HG02938 (cell line): ENCODE measurements around the gene FAM13A.
"Not testable (repeated sequence)": the region's sequence is repeated elsewhere in the genome, so short reads cannot be mapped to it uniquely, and the experiment has no call there.

ENCODE experiments used
- ATAC-seq: cut with Tn5 transposase; IDR thresholded peaks from one replicate; pipeline ENCODE4 v1.9.1; 2021; ENCODE audit warnings: mild to moderate bottlenecking, moderate library complexity; ENCODE audit not compliant: unreplicated experiment

FAM13A gene

GRCh38 chr4:89056953-89057398, at the start of gene FAM13A:
TSS of gene FAM13A (minus strand) at chr4:89057185. CDS start at chr4:89056964, 221 bp downstream.
- peak; percentile 62 for ATAC-seq

- ATAC-seq: no peak
These were observed 48.7 kb upstream of the FAM13A start for GRCh38 chr4:89105726-89106125.

- peak; percentile 87 for ATAC-seq
These were observed 44.5 kb upstream of the FAM13A start for GRCh38 chr4:89101256-89102161.

GRCh38 chr4:89100853-89101252, 43.9 kb upstream of the FAM13A start:
- ATAC-seq: peak; percentile 3

GRCh38 chr4:89099471-89099870, 42.5 kb upstream of the FAM13A start:
- no peak for ATAC-seq

- ATAC-seq: no peak
These were observed 42.0 kb upstream of the FAM13A start for GRCh38 chr4:89099034-89099433.

GRCh38 chr4:89078300-89078699, 21.3 kb upstream of the FAM13A start:
- ATAC-seq: no peak

- no peak for ATAC-seq
These were observed 20.8 kb upstream of the FAM13A start for GRCh38 chr4:89077761-89078160.

GRCh38 chr4:89072921-89073320, 15.9 kb upstream of the FAM13A start:
- no peak for ATAC-seq

- ATAC-seq: no peak
These were observed 14.3 kb upstream of the FAM13A start for GRCh38 chr4:89071311-89071710.

GRCh38 chr4:89070041-89070440, 13.1 kb upstream of the FAM13A start:
- peak; percentile 61 for ATAC-seq

GRCh38 chr4:89069481-89069880, 12.5 kb upstream of the FAM13A start:
- ATAC-seq: peak; percentile 88

GRCh38 chr4:89067417-89067816, 10.4 kb upstream of the FAM13A start:
- no peak for ATAC-seq

GRCh38 chr4:89064848-89065247, 7.9 kb upstream of the FAM13A start:
- no peak for ATAC-seq

GRCh38 chr4:89057844-89058243, 859 bp upstream of the FAM13A start:
- ATAC-seq: not testable (repeated sequence)

- ATAC-seq: peak; percentile 33
These were observed 563 bp downstream of the FAM13A start for GRCh38 chr4:89056292-89056952.

- ATAC-seq: no peak
These were observed 1.6 kb downstream of the FAM13A start for GRCh38 chr4:89055157-89056080.

- ATAC-seq: no peak
These were observed 2.4 kb downstream of the FAM13A start for GRCh38 chr4:89054627-89055026.

GRCh38 chr4:89049853-89050252, 7.1 kb downstream of the FAM13A start:
- ATAC-seq: no peak

GRCh38 chr4:89048906-89049601, 7.9 kb downstream of the FAM13A start:
- ATAC-seq: no peak
